GM18526 (cell line): ENCODE data around the gene USP13.

Experiments
- POLR2A ChIP-seq: IDR thresholded peaks from 3 replicates; pipeline ENCODE4 v1.6.1; 2011; ENCODE audit not compliant: insufficient read length; ENCODE audit errors: extremely low read depth

USP13 gene

GRCh38 chr3:179832333-179832854, 179.6 kb downstream of the USP13 start:
- no peak for TF ChIP-seq POLR2A

DNA sequence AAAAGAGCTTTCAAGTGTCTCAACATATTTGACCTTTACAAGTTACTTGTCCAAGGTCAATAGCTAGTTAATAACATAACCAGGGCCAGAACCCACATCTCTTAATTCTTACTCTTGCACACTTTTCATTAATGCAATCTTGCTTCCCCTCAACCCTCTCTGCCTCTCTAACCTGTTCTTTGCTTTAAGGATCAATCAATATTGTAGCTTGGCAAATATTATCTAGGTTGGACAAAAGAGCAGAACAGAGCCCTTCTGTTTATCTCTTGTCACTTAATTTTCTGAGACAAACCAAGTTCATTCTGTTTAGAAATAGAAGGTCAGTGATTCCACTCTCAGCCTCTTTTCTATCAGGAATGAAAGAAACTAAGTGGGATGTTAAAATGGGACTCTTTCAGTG, 180.5 kb downstream of the USP13 start:
- no peak for TF ChIP-seq POLR2A

DNA sequence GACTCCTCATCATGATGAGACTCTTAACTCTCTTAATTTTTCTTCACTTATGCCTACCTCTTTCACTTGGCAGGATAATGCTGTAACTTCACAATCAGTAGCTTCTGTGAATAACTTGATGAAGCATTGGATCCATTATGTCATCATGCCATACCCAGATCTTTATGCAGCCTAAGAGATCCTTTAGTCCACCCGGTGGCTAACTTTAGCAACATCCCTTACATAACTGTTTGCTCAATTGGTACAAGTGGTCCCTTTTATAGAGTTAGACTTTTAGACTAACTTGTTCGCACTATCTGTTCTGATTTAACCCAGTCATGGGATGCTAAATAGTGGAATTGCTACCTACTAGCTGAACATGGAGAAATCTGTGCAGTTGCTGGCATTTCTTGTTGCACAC, 184.5 kb downstream of the USP13 start:
- TF ChIP-seq POLR2A: no peak
